Testis (tissue), 3 donors: ENCODE results near the gene HTR3B. TPM values are rescaled to one million over a fixed set of nuclear protein-coding genes. Genes with fewer than 3 reads are reported as not detected.
"Not testable (repeated sequence)": the region's sequence is repeated elsewhere in the genome, so short reads cannot be mapped to it uniquely, and the experiment has no call there.

Experiments used
- DNase-seq: peaks from one replicate; pipeline ENCODE4 v3.0.0-alpha.2; 2019
- H3K27ac ChIP-seq, 2 donors: fragments of 200-600 bp; sonication (generic); one replicate each; pipeline ENCODE4 v1.5.1; 2019
- H3K27me3 ChIP-seq: fragments of 200-600 bp; sonication (generic); one replicate; pipeline ENCODE4 v1.5.1; 2019
- H3K36me3 ChIP-seq: fragments of 200-600 bp; sonication (generic); one replicate; pipeline ENCODE4 v1.5.1; 2017; ENCODE audit warnings: low read depth; ENCODE audit errors: missing control alignments
- H3K4me1 ChIP-seq: fragments of 200-600 bp; sonication (generic); one replicate; pipeline ENCODE4 v1.5.1; 2019
- H3K4me3 ChIP-seq, 2 donors: fragments of 200-600 bp; sonication (generic); one replicate each; pipeline ENCODE4 v1.5.1; 2017 to 2019
- H3K9me3 ChIP-seq: fragments of 200-600 bp; sonication (generic); one replicate; pipeline ENCODE4 v1.5.1; 2017
- POLR2A ChIP-seq: fragments of 450-650 bp; IDR thresholded peaks from one replicate; pipeline ENCODE4 v1.6.1; 2017; ENCODE audit warnings: antibody characterized with exemption, mild to moderate bottlenecking, moderate library complexity
- WGBS, 2 donors: methylation state at CpG; one replicate each; pipeline ENCODE4 v1.1.5; 2018; 5-methylcytosine and 5-hydroxymethylcytosine counted together
- intact Hi-C: fragments of 100-400 bp; cut with DNase I; formaldehyde crosslinking; loops from one replicate; pipeline ENCODE4 v1.15.1; 2023; ENCODE audit warnings: low total_unique reads
- polyA plus RNA-seq: library from polyadenylated mRNA; stranded (reverse); fragments of 350-450 nt; fragmentation: Illumina TruSeq; extraction: RNeasy Lipid Tissue Mini Kit (QIAGEN cat#74804); gene quantifications from one replicate; pipeline ENCODE4 v1.2.3, GENCODE V29; 2014; ENCODE audit warnings: low read depth, low replicate concordance; ENCODE audit not compliant: insufficient read depth
- total RNA-seq, 2 donors: library from RNA; depleted of rRNA; stranded (reverse); fragments of >200 nt; gene quantifications; one replicate each; pipeline ENCODE4 v1.2.3, GENCODE V29; 2016
- TF ChIP-seq, protein P1 (sequence below), 3 experiments: fragments of 450-650 bp in 2 of 3; fragments of 200-600 bp in 1 of 3; sonication (generic) in 1 of 3; IDR thresholded peaks; one replicate each; pipeline ENCODE4 v1.5.1; 2016 to 2019; ENCODE audit warnings: antibody characterized with exemption in 3 of 3, mild to moderate bottlenecking in 2 of 3, moderate library complexity in 1 of 3

The HTR3B gene
- total and polyA plus RNA-seq, 3 donors from 2014 or later = 1.1 to 2.9 (median 1.7) TPM

DNA sequence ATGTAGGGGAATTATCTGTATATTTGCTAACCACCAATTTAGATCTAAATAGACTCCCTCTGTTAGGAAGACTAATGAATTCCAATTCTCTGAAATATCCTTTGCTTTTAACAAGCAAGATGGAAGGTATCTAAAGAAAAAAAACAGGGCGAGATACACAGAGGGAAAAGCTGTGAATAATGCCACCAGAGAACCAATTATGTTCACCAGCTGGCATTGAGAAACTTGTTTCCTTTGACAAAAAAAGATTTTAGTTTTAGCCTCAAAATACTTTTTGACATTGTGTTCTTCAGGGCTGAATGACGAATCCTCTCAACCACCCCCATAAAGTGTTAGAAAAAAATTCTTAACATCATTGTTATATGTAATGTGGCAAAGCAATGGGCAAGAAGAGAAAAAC, 19.0 kb downstream of the HTR3B start:
- intact Hi-C loops = no loop called here
- Histone ChIP-seq H3K4me1 (no peaks in the 10 kb centered on the region), H3K4me3 (no peak overlapping the region), H3K27ac (no peak overlapping the region), H3K9me3 (no peaks in the 10 kb centered on the region), H3K27me3 (no peaks in the 10 kb centered on the region), H3K36me3 (no peaks in the 10 kb centered on the region)
- no peak for DNase-seq
- WGBS, 2 donors = 83 to 90% methylated on average over 2 of the region's 2 CpGs
- no peak for TF ChIP-seq POLR2A
- TF ChIP-seq, protein P1, sequence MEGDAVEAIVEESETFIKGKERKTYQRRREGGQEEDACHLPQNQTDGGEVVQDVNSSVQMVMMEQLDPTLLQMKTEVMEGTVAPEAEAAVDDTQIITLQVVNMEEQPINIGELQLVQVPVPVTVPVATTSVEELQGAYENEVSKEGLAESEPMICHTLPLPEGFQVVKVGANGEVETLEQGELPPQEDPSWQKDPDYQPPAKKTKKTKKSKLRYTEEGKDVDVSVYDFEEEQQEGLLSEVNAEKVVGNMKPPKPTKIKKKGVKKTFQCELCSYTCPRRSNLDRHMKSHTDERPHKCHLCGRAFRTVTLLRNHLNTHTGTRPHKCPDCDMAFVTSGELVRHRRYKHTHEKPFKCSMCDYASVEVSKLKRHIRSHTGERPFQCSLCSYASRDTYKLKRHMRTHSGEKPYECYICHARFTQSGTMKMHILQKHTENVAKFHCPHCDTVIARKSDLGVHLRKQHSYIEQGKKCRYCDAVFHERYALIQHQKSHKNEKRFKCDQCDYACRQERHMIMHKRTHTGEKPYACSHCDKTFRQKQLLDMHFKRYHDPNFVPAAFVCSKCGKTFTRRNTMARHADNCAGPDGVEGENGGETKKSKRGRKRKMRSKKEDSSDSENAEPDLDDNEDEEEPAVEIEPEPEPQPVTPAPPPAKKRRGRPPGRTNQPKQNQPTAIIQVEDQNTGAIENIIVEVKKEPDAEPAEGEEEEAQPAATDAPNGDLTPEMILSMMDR (IDR thresholded peaks at IDR 0.05) = no peak

DNA sequence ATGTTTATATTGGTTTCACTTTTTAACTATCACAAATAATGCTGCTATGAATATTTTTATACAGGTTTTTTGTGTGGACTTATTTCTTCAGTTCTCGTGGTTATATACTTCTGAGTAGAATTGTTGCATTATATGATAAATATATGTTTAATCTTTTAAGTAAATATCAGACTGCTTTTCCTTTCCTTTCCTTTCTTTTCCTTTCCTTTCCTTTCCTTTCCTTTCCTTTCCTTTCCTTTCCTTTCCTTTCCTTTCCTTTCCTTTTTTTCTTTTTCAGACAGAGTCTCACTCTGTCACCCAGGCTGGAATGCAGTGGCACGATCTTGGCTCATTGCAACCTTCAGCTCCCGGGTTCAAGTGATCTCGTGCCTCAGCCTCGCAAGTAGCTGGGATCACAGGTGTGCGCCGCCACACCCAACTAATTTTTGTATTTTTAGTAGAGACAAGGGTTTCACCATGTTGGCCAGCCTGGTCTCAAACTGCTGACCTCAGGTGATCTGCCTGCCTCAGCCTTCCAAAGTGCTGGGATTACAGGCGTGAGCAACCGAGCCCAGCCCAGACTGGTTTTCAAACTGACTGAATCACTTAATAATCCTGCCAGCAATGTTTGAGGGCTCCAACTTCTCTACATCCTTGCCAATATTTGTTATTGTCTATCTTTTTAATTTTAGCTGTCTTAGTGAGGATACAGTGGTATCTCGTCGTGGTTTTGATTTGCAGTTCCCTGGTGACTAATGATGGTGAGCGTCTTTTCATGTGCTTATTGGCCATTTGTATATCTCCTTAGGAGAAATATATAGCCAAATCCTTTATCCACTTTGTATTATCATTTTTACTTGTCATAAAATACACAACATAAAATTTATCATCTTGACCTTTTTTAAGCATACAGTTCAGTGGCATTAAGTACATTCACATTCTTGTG, 21.9 kb downstream of the HTR3B start:
- Histone ChIP-seq H3K9me3 (no peaks in the 10 kb centered on the region), H3K27ac (no peak overlapping the region), H3K4me1 (no peaks in the 10 kb centered on the region), H3K36me3 (no peaks in the 10 kb centered on the region), H3K4me3 (no peak overlapping the region), H3K27me3 (no peaks in the 10 kb centered on the region)
- WGBS, 2 donors = 68 to 75% methylated on average over 12 of the region's 12 CpGs
- intact Hi-C loops = no loop called here
- TF ChIP-seq, protein P1 (IDR thresholded peaks at IDR 0.05) = no peak
- no peak for TF ChIP-seq POLR2A
- DNase-seq = no peak

DNA sequence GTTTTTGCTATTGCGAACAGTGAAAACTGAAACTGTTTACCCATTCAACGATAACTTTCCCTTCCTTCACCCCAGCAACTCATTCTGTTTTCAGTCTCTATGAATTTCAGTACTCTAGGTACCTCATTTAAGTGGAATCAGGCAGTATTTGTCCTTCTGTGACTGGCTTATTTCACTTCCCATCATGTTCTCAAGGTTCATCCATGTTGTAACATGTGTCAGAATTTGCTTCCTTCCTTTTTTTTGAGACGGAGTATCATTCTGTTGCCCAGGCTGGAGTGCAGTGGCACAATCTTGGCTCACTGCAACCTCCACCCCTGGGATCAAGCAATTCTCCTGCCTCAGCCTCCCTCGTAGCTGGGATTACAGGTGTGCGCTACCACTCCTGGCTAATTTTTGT, 23.7 kb downstream of the HTR3B start:
- DNase-seq = no peak
- 86 to 88% methylated on average over 5 of the region's 5 CpGs for WGBS, 2 donors
- no peak for TF ChIP-seq POLR2A
- TF ChIP-seq, protein P1 (IDR thresholded peaks at IDR 0.05) = no peak
- no peak overlapping the region for H3K27ac ChIP-seq
- no peaks in the 10 kb centered on the region for H3K9me3 ChIP-seq
- no peak overlapping the region for H3K4me3 ChIP-seq
- intact Hi-C loops = no loop called here
- no peaks in the 10 kb centered on the region for H3K4me1 ChIP-seq
- no peaks in the 10 kb centered on the region for H3K36me3 ChIP-seq
- no peaks in the 10 kb centered on the region for H3K27me3 ChIP-seq

- no peak overlapping the region for H3K4me3 ChIP-seq
- no peaks in the 10 kb centered on the region for H3K36me3 ChIP-seq
- no peak for TF ChIP-seq POLR2A
- TF ChIP-seq, protein P1 (IDR thresholded peaks at IDR 0.05) = no peak
- intact Hi-C loops = no loop called here
- no peak for DNase-seq
- 78 to 82% methylated on average over 7 of the region's 7 CpGs for WGBS, 2 donors
- H3K27ac ChIP-seq = no peak overlapping the region
- no peaks in the 10 kb centered on the region for H3K27me3 ChIP-seq
- H3K9me3 ChIP-seq = no peaks in the 10 kb centered on the region
- no peaks in the 10 kb centered on the region for H3K4me1 ChIP-seq
Measured at GRCh38 chr11:113932788-113933187, 28.2 kb downstream of the HTR3B start.

DNA sequence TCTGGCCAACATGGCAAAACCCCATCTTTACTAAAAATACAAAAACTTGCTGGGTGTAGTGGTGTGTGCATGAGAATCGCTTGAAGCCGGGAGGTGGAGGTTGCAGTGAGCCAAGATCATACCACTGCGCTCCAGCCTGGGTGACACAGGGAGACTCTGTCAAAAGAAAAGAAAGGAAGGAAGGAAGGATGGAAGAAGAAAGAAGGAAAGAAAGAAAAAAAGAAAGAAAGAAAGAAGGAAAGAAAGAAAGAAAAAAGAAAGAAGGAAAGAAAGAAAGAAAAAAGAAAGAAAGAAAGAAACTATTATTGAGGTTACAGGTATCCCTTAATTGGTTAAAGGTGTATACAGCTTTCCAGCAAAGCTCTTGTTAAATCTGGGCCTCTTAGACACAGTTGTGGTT, 29.6 kb downstream of the HTR3B start:
- H3K4me1 ChIP-seq, H3K4me3 ChIP-seq, H3K27me3 ChIP-seq, H3K27ac ChIP-seq, H3K36me3 ChIP-seq, intact Hi-C loops, DNase-seq, H3K9me3 ChIP-seq: not testable (repeated sequence)
- 92 to 97% methylated on average over 3 of the region's 3 CpGs for WGBS, 2 donors
